Amygdala (tissue), 56 donors: ENCODE measurements around the gene PLXND1.

Experiments
- DNase-seq, 56 donors: peaks; one replicate each; lab custom pipeline; 2025; lab: John Stamatoyannopoulos, UW

Gene PLXND1

DNA sequence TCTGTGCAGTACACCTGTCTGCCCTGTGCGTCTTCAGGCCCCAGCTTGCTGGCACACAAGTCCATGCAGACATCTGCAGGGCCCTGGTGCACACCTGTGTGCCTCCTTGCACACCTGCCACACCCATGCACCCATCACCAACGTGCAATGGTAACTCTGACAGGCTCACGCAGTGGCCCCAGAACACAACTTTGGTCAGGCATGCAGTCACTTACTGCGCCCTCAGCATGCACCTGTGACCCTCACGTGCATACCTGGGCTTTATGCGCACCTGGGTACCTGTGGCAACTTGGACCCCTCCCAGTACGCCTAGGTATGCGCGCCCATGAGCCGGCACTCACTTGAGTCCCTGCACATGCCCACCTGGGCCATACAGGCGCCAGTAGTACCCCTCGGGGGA, 1.7 kb downstream of the PLXND1 start:
- no peak for DNase-seq

DNA sequence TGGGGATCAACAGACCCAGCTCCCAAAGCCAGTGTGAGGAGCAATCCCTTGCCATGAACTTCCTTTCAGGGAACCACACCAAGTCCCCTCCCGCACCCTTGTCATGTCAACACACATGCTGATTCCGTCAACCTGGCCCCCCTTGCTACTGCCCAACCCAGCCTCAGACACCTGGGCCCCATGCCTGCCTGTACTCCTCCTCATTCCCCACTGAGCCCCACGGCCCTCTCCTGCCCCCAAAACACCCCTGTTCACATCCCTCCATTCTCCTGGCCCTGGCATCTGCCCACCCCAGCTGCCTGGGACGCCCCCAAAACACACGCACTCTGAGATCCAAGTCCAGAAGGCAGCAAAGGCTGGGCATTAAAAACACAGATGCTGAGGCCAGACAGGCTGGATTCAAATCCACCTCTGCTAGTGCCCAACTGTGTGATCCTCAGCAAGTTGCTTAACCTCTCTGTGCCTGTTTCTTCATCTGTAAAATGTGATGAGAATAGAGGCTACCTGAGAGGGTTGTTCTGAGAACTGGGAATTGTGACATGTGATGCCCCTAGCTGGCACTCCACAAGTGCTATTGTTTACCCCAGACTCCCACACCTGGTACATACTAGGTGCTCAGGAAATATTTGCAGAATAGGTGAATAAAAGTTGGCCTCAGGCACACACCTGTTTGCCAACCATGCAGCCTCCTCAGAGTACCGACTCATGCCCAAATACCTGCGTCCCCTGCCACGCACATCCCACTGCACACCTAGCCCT, 2.3 kb downstream of the PLXND1 start:
- no peak for DNase-seq

DNA sequence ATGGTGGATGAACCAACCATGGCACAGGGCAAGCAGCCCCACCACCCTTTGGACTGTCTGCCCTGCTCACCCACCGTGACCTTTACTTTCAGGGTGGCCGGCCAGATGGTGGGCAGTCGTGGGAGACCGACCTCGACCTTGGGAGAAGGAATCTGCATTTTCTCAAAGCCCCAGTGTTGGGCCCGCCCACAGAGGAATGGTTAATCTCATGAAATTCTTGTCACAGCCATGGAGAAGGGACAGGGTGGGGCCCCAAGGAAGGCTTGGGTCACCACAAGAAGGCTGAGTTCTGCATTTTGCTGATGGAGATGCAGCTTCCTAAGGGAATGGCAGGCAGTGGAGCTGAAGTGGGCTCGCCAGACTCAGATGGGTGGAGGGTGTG, 2.9 kb downstream of the PLXND1 start:
- no peak for DNase-seq

DNA sequence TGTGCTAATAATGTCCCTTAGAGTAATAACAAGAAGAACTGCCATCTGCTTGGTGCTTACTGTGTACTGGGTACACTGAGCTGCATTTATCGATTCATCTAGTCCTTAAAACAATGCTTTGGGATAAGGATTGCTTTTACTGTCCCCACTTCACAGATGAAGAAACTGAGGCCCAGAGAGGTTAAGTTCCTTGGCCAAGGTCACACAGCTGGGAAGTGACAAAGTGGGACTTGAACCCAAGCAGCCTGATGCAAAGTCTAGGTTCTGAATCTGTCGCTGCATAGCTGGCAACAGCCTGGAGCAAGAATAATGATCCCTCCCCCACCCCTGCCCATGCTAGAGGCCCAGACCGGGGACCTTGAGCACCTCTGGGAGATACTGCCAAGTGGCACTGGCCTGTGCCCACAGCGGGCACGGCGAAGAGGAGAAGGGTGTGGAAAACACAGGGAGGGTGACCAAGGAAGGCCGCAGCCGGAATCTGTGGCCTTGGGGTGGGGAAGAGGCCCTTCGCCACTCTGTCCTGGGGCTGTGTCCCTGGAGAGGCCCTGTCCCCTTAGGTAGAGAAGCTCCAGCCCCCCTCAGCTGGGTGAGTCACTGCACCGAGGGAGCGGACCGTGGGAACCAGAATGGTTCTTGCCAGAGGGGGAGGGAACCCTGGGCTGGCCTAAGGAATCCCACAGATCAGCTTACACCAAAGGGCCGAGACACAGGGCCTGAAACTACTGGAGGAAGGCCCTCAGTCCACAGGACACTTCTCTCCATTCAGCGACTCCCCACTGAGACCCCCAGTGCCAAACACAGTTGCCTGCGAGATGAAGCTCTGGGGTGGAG, 3.5 kb downstream of the PLXND1 start:
- peak in 2 of 56 donors; percentile 29 for DNase-seq

DNA sequence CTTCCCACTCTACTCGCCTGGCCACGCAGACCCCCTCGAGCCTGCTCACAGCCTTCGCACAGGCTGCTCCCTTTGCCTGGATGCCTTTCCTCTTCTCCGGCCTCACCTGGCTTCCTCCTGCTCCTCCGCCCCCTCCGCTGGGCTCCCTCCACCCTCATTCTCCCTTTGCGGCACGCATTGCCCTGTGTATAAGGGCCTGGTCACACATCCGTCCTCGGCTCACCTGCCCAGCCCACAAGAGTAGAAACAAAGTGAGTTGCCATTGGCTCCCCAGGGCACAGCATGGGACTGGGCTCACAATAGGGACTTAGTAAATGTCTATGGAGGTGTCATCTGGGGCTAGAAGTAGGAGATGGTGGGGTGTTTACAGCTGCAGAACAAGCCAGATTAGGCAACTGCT, 4.2 kb downstream of the PLXND1 start:
- no peak for DNase-seq

DNA sequence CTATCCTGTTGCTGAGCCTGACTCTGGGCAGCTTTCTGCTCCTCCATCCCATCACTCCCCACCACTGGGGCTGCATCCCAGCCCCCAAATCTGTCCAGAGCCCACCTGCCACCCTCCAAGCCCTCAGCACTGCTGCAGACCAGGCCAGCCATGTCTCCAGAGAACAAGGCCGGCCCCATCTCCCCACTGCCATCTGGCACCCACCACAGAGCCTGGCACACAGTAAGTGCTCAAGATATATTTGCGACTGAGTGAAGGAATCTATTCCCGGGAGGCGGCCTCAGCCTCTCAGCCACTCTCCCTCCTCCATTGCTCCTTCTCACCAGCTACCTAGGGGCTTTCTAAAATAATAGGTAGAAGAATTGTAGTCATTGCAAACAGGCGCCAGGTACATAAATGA, 4.8 kb downstream of the PLXND1 start:
- no peak for DNase-seq

DNA sequence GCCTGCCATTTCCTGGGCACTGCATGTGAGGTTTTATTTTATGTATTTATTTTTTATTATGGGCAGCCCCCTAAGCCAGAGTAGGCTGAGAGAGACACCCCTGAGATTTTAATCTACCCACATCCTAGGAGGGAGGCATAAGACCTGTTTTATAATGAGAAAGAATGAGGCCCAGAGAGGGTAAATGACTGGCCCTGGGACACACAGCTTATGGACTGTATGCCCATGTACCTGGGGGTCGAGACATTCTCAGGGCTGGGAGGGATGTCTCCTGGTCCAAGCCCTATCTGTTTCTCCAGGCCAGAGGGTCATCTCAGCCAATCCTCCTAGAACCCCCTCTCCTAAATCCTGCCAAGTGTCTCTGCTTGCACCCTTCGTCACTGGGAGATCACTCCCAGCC, 6.1 kb downstream of the PLXND1 start:
- no peak for DNase-seq

DNA sequence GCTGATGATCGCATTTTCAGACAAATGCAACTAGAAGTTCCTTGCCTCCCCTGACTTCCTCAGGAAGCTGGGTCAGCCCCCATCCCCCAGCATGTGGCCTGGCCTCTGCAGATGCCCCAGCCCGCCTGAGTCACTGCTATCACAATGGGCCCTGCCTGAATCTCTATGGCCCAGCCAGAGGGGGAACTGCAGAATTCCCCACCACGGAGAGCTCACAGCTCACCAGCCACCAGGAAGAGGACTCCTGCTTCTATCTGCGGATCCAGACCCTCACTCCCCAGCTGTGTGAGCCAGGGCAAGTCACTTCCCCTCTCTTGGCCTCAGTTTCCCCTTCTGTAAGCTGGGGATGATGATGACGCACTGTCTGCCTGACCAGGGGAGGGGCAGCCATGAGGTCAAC, 6.9 kb downstream of the PLXND1 start:
- peak in 16 of 56 donors; percentile 6 to 46 (median 30) for DNase-seq

DNA sequence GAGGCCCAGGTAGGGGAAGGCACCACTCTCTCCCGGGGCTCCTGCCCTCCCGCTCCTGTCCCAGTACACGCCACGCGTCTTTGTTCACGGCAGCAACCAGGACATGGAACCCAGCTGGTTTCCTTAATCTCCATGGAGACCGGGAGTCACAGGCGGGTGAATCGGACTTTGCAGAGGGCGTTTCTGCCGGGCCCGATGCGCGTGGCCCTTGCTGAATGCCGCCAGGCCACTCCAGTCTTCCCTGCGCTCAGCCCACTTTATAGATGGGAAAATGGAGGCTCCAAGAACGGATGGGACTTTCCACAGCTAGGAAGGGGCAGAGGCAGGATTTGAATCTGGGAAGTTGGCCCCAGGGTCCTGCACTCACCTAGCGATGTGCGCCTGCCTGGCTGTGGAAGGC, 7.4 kb downstream of the PLXND1 start:
- DNase-seq: no peak

DNA sequence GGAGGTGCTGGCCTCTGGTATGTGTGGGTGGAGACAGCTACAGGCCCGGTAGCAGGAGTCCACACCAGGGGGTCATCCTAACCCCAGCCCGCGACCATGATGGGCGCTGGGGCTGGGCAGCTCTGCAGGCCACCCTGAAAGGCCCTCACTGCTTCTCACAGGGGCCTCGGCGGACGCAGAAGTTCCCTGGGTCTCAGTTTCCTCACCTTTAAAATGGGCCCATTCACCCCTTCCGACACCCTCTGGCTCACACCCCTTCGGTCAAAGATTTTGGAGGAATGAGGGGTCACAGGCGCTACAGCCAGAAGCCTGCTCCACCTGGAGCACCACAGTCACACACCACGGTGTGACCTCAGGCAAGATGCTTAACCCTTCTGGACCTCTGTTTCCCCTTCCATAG, 8.0 kb downstream of the PLXND1 start:
- DNase-seq: no peak

DNA sequence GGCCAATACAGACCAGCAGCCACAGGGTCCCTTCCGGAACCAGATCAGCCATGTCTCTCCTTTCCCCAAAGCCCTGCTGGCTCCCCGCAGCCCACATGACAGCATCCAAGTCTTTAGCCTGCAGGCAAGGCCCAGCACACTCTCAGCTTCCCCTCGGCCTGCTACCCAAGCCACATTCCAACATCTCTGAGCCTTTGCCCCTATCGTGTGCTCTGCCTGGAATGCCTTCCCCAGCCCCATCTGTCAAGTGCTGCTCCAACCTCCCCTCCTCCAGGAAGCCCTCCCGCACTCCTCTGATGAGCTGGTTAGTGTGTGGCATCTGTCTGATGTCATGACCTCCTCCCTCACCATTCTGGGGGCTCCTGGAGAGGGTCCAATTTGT, 8.5 kb downstream of the PLXND1 start:
- no peak for DNase-seq

DNA sequence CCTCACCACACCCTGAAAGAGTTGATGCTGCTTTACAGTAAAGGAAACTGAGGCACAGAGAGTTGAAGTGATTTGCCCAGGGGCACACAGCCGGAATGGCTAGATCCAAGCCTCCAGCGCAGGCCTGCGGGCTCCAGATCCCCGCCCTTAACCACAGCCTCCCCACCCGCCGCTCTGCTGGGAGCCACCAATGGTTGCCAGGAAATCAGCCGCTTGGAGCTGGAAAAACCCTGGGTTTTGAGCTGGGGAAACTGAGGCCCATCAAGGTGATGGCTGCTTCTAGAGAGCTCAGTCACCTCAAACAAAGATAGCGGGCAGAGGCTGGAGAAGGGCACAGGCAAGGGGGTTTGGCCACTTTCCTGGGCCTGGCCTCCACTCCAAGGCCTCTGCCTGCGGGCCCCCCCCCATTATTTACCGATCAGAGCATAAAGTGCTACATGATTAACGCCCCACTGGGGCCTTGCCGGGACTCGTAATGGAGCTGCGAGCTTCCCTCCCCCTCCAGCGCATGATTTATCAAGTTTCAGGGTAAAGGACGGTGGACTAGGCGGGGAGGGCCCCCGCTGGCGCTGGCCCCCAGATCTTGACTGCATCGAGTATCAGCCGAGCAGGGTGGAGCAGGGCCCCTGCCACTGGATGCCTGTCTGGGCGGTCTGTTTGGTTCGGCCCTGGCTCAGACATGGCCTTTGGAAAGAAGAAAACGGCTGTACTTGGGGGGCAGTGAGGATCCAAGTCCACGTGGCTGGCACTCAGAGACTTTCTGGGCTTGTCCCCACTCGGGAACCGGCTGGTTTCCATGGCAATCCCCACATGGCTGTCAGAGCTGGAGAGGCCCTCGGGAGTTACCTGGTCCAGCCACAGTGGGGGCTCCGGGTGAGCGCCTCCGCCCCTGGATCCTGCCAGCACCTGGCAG, 9.1 kb downstream of the PLXND1 start:
- DNase-seq: peak in 27 of 56 donors; percentile 4 to 63 (median 28)

DNA sequence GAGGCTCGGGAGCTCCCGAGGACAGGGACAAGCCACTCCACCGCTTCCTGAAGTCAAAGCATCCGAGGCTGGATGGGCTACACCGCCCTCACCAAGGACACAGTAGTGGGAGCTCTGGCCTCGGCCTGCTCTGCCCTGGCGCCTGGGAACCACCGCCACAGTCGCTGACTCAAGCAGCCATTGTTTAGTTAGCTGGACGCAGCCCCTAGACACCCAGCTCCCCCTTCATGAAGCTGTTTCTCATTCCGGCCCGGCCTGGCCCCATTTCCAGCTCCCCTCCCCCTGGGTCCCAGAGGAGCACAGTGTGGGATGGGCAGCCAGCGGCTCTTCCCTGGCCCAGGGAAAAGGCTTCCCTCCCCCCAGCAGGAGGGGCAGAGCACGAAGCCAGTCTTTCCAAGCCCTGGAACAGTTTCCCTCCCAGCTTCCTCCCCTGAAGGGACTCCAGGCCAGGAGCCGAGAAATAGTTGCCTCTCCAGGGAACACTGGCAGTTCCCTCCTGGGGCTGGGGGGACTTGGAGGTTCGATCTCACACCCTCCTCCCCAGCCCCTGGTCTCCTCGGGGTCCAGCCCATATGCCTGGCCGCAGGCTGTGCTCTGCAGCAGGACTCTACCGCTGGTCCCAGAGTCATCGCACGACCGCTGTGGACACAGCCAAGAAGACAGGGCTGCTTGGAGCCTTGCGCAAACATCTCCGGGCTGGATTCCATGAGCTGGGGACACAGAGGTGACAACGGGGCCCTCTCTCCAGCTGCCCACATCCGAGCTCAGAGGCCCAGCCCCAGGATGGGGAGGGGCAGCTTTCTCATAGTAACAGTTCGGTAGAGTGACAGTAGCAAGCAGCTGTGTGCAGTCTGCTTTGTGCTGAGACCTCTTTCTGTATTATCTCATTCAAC, 10.0 kb downstream of the PLXND1 start:
- peak in 54 of 56 donors; percentile 19 to 94 (median 78) for DNase-seq

DNA sequence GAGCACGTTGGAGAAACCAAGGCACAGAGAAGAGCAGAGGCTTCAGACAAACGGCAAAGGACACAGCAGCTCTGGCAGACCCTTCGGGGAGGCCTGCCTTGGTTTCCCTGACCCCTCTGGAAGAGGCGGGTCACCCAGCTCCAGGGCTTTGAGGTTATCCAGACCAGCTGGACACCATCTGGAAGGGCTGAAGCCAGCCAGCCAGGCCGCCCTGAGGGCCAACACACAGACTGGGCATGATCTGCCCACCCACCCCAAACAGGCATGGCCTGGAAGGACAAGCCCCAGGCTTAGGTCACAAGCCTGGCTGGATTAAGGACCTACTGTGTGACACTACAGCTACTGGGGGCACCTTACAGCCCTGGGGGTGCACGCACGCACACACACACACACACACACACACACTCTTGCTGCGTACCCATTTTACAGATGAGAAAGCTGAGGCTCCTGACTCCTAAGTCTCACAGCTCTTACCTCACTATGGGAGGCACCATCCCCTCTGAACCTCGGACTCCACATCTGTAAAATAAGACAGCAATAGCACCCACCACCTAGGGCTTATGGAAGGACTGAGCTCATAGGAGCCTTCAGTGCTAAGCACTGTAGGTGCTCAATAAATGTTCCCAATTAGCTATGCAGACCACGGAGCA, 10.8 kb downstream of the PLXND1 start:
- DNase-seq: no peak

DNA sequence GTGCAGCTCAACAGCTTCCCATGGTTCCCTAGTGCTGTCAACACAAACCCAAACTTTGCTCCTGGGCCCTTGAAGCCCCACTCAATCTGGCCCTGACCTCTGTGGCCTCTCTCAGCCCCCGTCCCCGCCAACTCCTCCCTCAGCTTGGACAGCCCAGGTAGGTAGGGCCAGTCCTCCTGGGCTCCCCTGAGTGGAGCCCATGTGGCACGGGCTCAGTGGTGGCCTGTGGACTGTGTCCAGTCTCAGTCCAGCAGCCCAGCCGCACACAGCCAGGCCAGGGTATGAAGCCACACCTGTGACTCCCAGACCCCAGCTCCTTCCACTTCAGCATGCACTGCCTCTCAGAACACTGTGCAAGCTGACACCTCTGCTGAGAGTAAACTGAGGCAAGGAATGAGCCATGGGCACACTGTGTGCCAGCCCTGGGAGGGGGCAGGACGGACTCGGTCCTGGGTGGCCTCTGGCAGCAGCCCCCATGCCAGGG, 11.5 kb downstream of the PLXND1 start:
- no peak for DNase-seq

DNA sequence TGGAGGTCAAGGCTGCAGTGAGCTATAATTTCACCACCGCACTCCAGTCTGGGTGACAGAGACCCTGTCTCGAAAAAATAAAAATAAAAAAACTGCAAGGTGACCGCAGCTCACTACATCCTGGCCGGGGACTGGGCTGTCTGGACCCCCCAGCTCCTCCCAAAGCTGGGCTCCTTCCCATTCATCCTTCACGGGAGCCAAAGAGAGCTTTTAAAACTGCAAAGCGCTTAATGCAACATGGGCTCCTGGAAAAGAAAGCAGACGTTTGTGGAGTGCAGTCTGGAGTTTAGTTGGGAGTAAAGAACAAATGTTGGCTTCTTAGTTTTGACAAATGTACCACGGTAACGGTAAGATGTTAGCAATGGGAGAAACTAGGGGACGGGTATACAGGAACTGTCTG, 12.1 kb downstream of the PLXND1 start:
- no peak for DNase-seq

DNA sequence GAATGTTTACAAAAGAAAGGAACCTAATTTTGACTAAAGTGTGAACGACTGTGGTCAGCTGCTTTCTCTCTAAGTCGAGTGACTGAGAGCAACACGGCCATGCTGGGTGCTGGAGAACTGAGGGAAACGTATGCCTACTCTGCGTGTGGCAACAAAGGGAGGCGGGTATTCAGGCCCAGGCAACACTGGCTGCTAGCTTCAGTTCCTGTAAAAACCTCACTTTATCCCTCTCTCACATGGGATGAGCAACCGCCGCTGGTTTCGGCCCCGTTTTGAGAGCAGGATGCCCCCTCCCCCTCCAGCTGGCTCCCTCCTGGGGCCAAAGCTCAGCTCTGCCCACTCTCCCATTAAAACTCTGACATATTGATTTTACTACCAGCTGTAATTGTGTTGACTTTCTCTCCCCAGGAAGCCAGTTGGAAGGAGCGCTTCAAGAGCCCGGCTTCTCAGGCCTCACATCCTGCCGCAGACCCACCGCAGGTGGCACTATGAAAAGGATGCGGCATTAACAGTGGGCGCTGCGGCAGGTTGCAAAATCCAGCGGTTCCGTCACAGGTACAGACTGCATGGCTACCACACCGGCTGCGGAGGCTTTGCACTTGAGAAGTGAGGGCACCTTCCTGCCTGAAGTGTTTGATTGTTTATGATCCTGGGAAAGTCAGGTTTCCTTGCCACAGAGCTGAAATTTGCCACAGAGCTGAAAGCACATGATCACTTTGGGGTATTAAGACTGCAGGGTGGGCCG, 12.7 kb downstream of the PLXND1 start:
- peak in 8 of 56 donors; percentile 12 to 24 (median 20) for DNase-seq

DNA sequence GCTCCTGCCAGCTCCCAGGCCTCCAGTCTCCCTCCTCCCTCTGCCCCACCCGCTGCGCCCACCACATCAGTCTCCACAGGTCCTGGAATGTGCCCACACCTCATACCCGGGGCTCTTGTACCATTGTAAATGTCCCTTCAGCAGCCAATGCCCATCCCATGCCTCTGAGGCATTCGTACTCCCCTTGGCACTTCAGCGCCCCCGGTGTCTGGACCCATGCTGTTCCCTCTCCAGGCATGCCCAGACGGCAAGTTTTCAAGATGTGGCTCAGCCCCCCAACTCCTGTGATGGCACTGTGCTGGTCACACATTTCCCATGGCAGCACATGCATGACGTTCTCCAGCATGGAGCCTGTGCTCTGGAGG, 13.3 kb downstream of the PLXND1 start:
- no peak for DNase-seq
